HG03103 (cell line): ENCODE data around the gene IGSF9.

Source experiments
- ATAC-seq: cut with Tn5 transposase; IDR thresholded peaks from one replicate; pipeline ENCODE4 v1.9.1; 2021; ENCODE audit warnings: low read depth; ENCODE audit not compliant: unreplicated experiment

The IGSF9 gene

GRCh38 chr1:159935719-159936272 lies 9.6 kb downstream of the IGSF9 start:
- no peak for ATAC-seq

GRCh38 chr1:159935305-159935704 lies 10.1 kb downstream of the IGSF9 start:
- ATAC-seq = no peak

- no peak for ATAC-seq
These were observed 11.0 kb downstream of the IGSF9 start for GRCh38 chr1:159934136-159935039.

- no peak for ATAC-seq
These were observed 12.1 kb downstream of the IGSF9 start for GRCh38 chr1:159933347-159933746.

- no peak for ATAC-seq
These were observed 12.8 kb downstream of the IGSF9 start for GRCh38 chr1:159932296-159933285.

GRCh38 chr1:159931795-159932173 lies 13.6 kb downstream of the IGSF9 start:
- ATAC-seq = no peak

- ATAC-seq = no peak
These were observed 14.2 kb downstream of the IGSF9 start for GRCh38 chr1:159931101-159931794.

GRCh38 chr1:159930634-159931033 lies 14.8 kb downstream of the IGSF9 start:
- ATAC-seq = no peak

GRCh38 chr1:159930216-159930615 lies 15.2 kb downstream of the IGSF9 start:
- no peak for ATAC-seq

- no peak for ATAC-seq
These were observed 16.0 kb downstream of the IGSF9 start for GRCh38 chr1:159929155-159930051.

GRCh38 chr1:159928491-159929050 lies 16.8 kb downstream of the IGSF9 start:
- no peak for ATAC-seq

GRCh38 chr1:159927849-159928431 lies 17.5 kb downstream of the IGSF9 start:
- no peak for ATAC-seq

GRCh38 chr1:159927211-159927848 lies 18.1 kb downstream of the IGSF9 start:
- no peak for ATAC-seq

- peak; percentile 0 for ATAC-seq
These were observed 19.7 kb downstream of the IGSF9 start for GRCh38 chr1:159925719-159926078.

GRCh38 chr1:159924791-159925718 lies 20.4 kb downstream of the IGSF9 start, which contains the start of gene TAGLN2:
TSS of gene TAGLN2 (minus strand) at chr1:159925507. CDS start at chr1:159920509, 4,998 bp downstream.
- peak; percentile 51 for ATAC-seq

- no peak for ATAC-seq
These were observed 21.2 kb downstream of the IGSF9 start for GRCh38 chr1:159924025-159924790.
